Measurements from ENCODE around the gene SRD5A3.

DNA sequence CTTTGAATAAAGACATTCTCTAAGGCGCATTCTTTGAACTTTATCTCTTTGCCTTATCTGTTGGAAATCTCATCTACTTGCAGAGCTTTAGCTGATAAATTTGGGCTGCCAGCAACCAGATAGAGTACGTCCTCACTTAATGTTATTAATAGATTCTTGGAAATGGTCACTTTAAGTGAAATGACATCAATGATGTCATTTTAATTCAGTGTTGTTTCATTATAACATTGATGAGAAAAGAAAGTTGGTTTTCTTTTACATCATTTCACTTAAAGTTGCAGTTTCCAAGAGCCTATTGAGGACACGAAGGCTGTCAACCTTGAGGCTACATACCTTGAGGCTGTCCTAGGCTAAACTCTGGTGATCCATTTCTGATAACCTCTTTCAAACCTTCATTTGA lies 59.0 kb downstream of the SRD5A3 start:
- TF ChIP-seq, protein P1, sequence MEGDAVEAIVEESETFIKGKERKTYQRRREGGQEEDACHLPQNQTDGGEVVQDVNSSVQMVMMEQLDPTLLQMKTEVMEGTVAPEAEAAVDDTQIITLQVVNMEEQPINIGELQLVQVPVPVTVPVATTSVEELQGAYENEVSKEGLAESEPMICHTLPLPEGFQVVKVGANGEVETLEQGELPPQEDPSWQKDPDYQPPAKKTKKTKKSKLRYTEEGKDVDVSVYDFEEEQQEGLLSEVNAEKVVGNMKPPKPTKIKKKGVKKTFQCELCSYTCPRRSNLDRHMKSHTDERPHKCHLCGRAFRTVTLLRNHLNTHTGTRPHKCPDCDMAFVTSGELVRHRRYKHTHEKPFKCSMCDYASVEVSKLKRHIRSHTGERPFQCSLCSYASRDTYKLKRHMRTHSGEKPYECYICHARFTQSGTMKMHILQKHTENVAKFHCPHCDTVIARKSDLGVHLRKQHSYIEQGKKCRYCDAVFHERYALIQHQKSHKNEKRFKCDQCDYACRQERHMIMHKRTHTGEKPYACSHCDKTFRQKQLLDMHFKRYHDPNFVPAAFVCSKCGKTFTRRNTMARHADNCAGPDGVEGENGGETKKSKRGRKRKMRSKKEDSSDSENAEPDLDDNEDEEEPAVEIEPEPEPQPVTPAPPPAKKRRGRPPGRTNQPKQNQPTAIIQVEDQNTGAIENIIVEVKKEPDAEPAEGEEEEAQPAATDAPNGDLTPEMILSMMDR (IDR thresholded peaks at IDR 0.05; ENCODE audit: low read depth, low read length, poor library complexity, severe bottlenecking): no peak
- no peak for TF ChIP-seq EZH2phosphoT487 (IDR thresholded peaks at IDR 0.05; ENCODE audit: borderline replicate concordance, low read length)

All from DOHH2 (cell line).